Neural cell (in vitro differentiated cells): Measurements from ENCODE around the gene FGF14. TPM values are rescaled to one million over a fixed set of nuclear protein-coding genes. Genes with fewer than 3 reads are reported as not detected.

Source experiments
- H2AFZ ChIP-seq: fragments of 200-600, 300-800 bp; sonication (generic), shearing (Covaris generic); 2 replicates; pipeline ENCODE4 v1.6.0; 2014; ENCODE audit warnings: low read depth, mild to moderate bottlenecking, antibody characterized with exemption, low read length, moderate library complexity
- H3F3A ChIP-seq: fragments of 200-600 bp; shearing (Covaris generic); 2 replicates; pipeline ENCODE4 v1.6.1; 2016; ENCODE audit warnings: mild to moderate bottlenecking, moderate library complexity, mixed read lengths, antibody characterized with exemption, low read length; ENCODE audit not compliant: insufficient read depth, poor library complexity, severe bottlenecking
- H3K27ac ChIP-seq: fragments of 200-600, 300-800 bp; sonication (generic), shearing (Covaris generic); 2 replicates; pipeline ENCODE4 v1.5.1; 2014; ENCODE audit warnings: mild to moderate bottlenecking, low read length, moderate library complexity
- H3K27me3 ChIP-seq: fragments of 300-800, 200-600 bp; sonication (generic), shearing (Covaris generic); 2 replicates; pipeline ENCODE4 v1.6.0; 2014; ENCODE audit warnings: mild to moderate bottlenecking, low read depth, low read length, moderate library complexity; ENCODE audit not compliant: insufficient read depth
- H3K36me3 ChIP-seq: fragments of 300-800, 200-600 bp; sonication (generic), shearing (Covaris generic); 2 replicates; pipeline ENCODE4 v1.5.1; 2014; ENCODE audit warnings: mild to moderate bottlenecking, antibody characterized with exemption, low read length, moderate library complexity; ENCODE audit not compliant: insufficient read depth
- H3K4me2 ChIP-seq: fragments of 300-800, 200-600 bp; sonication (generic), shearing (Covaris generic); 2 replicates; pipeline ENCODE4 v1.6.0; 2014; ENCODE audit warnings: mild to moderate bottlenecking, low read length
- H3K4me3 ChIP-seq: fragments of 300-800, 200-600 bp; sonication (generic), shearing (Covaris generic); 2 replicates; pipeline ENCODE4 v1.5.1; 2014; ENCODE audit warnings: mild to moderate bottlenecking, low read length, moderate library complexity
- H3K79me2 ChIP-seq: fragments of 200-600 bp; shearing (Covaris generic); replicated peaks from 2 replicates; pipeline ENCODE4 v1.6.0; 2014; ENCODE audit warnings: mild to moderate bottlenecking, low read length, moderate library complexity; ENCODE audit not compliant: insufficient read depth
- H3K9ac ChIP-seq: fragments of 300-800, 200-600 bp; sonication (generic), shearing (Covaris generic); 2 replicates; pipeline ENCODE4 v1.6.1; 2016; ENCODE audit warnings: mild to moderate bottlenecking, low read length, mixed read lengths
- H3K9me2 ChIP-seq: fragments of 200-600 bp; shearing (Covaris generic); 2 replicates; pipeline ENCODE4 v1.6.1; 2016; ENCODE audit warnings: mild to moderate bottlenecking, low read length, mixed read lengths; ENCODE audit not compliant: insufficient read depth
- H3K9me3 ChIP-seq: fragments of 200-600, 300-800 bp; sonication (generic), shearing (Covaris generic); 2 replicates; pipeline ENCODE4 v1.6.1; 2016; ENCODE audit warnings: mild to moderate bottlenecking, mixed run types, low read length, moderate library complexity, mixed read lengths
- H4K20me1 ChIP-seq: fragments of 200-600 bp; shearing (Covaris generic); 2 replicates; pipeline ENCODE4 v1.6.1; 2016; ENCODE audit warnings: mild to moderate bottlenecking, mixed run types; ENCODE audit not compliant: insufficient read depth
- EP300 ChIP-seq: fragments of 450-650 bp; conservative IDR thresholded peaks from 2 replicates; pipeline ENCODE4 v1.6.1; 2014; ENCODE audit warnings: antibody characterized with exemption, mild to moderate bottlenecking, moderate library complexity; ENCODE audit not compliant: poor library complexity, severe bottlenecking
- EZH2 ChIP-seq: fragments of 200-600, 300-800 bp; shearing (Covaris generic), sonication (generic); IDR thresholded peaks from 2 replicates; pipeline ENCODE4 v1.6.1; 2014; ENCODE audit warnings: antibody characterized with exemption, low read length, borderline replicate concordance, mild to moderate bottlenecking; ENCODE audit not compliant: insufficient read depth, poor library complexity, severe bottlenecking
- MXI1 ChIP-seq: fragments of 450-650 bp; conservative IDR thresholded peaks from 2 replicates; pipeline ENCODE4 v1.6.1; 2014; ENCODE audit warnings: antibody characterized with exemption, mild to moderate bottlenecking; ENCODE audit not compliant: poor library complexity, severe bottlenecking
- POLR2AphosphoS5 ChIP-seq: IDR thresholded peaks from 2 replicates; pipeline ENCODE4 v1.6.1; 2012
- RAD21 ChIP-seq: fragments of 450-650 bp; conservative IDR thresholded peaks from 2 replicates; pipeline ENCODE4 v1.6.1; 2014; ENCODE audit warnings: antibody characterized with exemption, mild to moderate bottlenecking, moderate library complexity
- SMC3 ChIP-seq: fragments of 450-650 bp; conservative IDR thresholded peaks from 2 replicates; pipeline ENCODE4 v1.6.1; 2014; ENCODE audit warnings: antibody characterized with exemption, mild to moderate bottlenecking, moderate library complexity; ENCODE audit not compliant: poor library complexity
- TAF1 ChIP-seq: IDR thresholded peaks from 2 replicates; pipeline ENCODE4 v1.6.1; 2012; ENCODE audit warnings: low read depth
- polyA plus RNA-seq: library from polyadenylated mRNA; depleted of rRNA; stranded (reverse); fragments of >200 nt; gene quantifications from 2 replicates; pipeline ENCODE4 v1.2.3, GENCODE V29; 2014
- TF ChIP-seq, protein P1 (sequence below): IDR thresholded peaks from 2 replicates; pipeline ENCODE4 v1.6.1; 2012; ENCODE audit warnings: borderline replicate concordance
- TF ChIP-seq, protein P2 (sequence below): fragments of 450-650 bp; IDR thresholded peaks from 2 replicates; pipeline ENCODE4 v1.5.1; 2014; ENCODE audit warnings: antibody characterized with exemption, mild to moderate bottlenecking, moderate library complexity; ENCODE audit not compliant: poor library complexity, severe bottlenecking

FGF14 gene
- polyA plus RNA-seq, 1 donor from 2014 or later, result 36.4 TPM

DNA sequence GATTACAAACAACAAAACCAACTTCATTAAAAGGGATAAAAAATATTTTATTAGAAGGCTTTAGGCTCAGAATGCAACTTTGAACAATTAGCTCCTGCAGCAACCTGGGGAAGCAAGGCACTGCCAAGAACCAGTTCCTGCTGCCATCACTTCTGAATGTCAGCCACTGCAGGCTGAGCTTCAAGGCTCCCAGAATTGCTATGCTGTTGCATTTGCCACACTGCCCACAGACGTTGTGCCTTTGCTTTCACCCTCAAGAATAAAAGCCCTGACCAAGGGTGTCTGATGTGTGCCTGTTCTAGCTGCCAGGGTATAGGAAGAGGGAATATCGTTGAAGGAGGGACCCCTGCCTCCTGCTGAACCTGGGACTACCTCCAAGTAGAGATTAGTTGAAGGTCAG, 711.0 kb downstream of the FGF14 start:
- no peak overlapping the region for H3K4me3 ChIP-seq
- H3F3A ChIP-seq, result no peaks in the 10 kb centered on the region
- TF ChIP-seq SMC3 (no peak), RAD21 (no peak), MXI1 (no peak), EP300 (no peak)
- TF ChIP-seq, protein P1, sequence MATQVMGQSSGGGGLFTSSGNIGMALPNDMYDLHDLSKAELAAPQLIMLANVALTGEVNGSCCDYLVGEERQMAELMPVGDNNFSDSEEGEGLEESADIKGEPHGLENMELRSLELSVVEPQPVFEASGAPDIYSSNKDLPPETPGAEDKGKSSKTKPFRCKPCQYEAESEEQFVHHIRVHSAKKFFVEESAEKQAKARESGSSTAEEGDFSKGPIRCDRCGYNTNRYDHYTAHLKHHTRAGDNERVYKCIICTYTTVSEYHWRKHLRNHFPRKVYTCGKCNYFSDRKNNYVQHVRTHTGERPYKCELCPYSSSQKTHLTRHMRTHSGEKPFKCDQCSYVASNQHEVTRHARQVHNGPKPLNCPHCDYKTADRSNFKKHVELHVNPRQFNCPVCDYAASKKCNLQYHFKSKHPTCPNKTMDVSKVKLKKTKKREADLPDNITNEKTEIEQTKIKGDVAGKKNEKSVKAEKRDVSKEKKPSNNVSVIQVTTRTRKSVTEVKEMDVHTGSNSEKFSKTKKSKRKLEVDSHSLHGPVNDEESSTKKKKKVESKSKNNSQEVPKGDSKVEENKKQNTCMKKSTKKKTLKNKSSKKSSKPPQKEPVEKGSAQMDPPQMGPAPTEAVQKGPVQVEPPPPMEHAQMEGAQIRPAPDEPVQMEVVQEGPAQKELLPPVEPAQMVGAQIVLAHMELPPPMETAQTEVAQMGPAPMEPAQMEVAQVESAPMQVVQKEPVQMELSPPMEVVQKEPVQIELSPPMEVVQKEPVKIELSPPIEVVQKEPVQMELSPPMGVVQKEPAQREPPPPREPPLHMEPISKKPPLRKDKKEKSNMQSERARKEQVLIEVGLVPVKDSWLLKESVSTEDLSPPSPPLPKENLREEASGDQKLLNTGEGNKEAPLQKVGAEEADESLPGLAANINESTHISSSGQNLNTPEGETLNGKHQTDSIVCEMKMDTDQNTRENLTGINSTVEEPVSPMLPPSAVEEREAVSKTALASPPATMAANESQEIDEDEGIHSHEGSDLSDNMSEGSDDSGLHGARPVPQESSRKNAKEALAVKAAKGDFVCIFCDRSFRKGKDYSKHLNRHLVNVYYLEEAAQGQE, result no peak
- no peak overlapping the region for H3K4me2 ChIP-seq
- H3K9ac ChIP-seq, result no peak overlapping the region
- H3K27me3 ChIP-seq, result no peaks in the 10 kb centered on the region
- H2AFZ ChIP-seq, result no peak overlapping the region
- no peaks in the 10 kb centered on the region for H4K20me1 ChIP-seq
- no peaks in the 10 kb centered on the region for H3K36me3 ChIP-seq
- no peaks in the 10 kb centered on the region for H3K9me3 ChIP-seq
- H3K9me2 ChIP-seq, result no peaks in the 10 kb centered on the region
- no peak overlapping the region for H3K27ac ChIP-seq
- H3K79me2 ChIP-seq, result no peaks in the 10 kb centered on the region

DNA sequence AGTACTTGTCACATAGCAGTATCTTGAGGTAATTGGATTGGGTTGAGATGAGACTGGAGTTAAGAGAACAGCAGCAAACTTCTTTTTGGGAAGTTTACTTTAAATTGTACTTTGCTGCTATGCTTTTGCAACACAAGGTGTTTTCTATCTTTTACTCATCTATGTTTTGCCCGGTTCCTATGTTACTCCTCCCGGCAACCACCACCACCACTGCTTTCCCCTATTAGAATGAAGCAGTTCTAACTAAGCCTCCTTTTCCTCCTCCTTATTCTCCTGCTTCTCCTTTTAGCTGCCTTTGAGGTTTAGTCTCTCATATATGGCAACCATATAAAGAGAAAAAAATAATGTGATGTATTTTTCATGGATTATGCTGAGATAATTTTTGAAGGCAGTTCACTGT, 715.8 kb downstream of the FGF14 start:
- Histone ChIP-seq H3K9ac (no peak overlapping the region), H3K4me2 (no peak overlapping the region), H3F3A (no peaks in the 10 kb centered on the region), H3K27ac (no peak overlapping the region), H3K4me3 (no peak overlapping the region), H3K9me2 (no peaks in the 10 kb centered on the region), H3K36me3 (no peaks in the 10 kb centered on the region), H2AFZ (no peak overlapping the region), H4K20me1 (no peaks in the 10 kb centered on the region), H3K27me3 (no peaks in the 10 kb centered on the region), H3K9me3 (no peaks in the 10 kb centered on the region), H3K79me2 (no peaks in the 10 kb centered on the region)
- TF ChIP-seq EZH2 (no peak), POLR2AphosphoS5 (no peak)
- TF ChIP-seq, protein P2, sequence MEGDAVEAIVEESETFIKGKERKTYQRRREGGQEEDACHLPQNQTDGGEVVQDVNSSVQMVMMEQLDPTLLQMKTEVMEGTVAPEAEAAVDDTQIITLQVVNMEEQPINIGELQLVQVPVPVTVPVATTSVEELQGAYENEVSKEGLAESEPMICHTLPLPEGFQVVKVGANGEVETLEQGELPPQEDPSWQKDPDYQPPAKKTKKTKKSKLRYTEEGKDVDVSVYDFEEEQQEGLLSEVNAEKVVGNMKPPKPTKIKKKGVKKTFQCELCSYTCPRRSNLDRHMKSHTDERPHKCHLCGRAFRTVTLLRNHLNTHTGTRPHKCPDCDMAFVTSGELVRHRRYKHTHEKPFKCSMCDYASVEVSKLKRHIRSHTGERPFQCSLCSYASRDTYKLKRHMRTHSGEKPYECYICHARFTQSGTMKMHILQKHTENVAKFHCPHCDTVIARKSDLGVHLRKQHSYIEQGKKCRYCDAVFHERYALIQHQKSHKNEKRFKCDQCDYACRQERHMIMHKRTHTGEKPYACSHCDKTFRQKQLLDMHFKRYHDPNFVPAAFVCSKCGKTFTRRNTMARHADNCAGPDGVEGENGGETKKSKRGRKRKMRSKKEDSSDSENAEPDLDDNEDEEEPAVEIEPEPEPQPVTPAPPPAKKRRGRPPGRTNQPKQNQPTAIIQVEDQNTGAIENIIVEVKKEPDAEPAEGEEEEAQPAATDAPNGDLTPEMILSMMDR, result no peak

DNA sequence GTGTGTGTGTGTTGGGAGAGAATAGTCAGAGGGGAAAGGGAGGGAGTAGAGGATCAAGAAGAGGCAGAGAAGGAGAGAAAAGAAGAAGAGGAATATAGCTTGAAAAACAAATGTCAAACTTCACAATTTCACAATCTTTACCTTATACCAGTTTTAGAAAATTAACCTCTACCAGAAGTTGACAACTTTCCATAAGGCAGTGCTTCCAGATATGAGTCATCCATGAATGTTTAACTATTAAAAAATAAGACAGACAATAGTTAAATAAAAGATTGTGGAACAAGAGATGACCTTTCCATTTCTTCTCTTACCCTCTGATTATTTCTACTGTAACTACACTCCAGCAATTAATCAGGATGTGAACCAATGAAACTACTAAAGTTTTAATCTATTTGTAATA, 720.0 kb downstream of the FGF14 start:
- no peak overlapping the region for H3K4me3 ChIP-seq
- no peaks in the 10 kb centered on the region for H3K9me2 ChIP-seq
- H2AFZ ChIP-seq, result no peak overlapping the region
- H3K9ac ChIP-seq, result no peak overlapping the region
- TF ChIP-seq SMC3 (no peak), POLR2AphosphoS5 (no peak), EZH2 (no peak), MXI1 (no peak), TAF1 (no peak), EP300 (no peak), RAD21 (no peak)
- TF ChIP-seq, protein P1, result no peak
- TF ChIP-seq, protein P2, result no peak
- H3K36me3 ChIP-seq, result no peaks in the 10 kb centered on the region
- H3K79me2 ChIP-seq, result no peaks in the 10 kb centered on the region
- H3F3A ChIP-seq, result no peaks in the 10 kb centered on the region
- no peaks in the 10 kb centered on the region for H3K9me3 ChIP-seq
- no peak overlapping the region for H3K27ac ChIP-seq
- no peaks in the 10 kb centered on the region for H3K27me3 ChIP-seq
- no peak overlapping the region for H3K4me2 ChIP-seq
- no peaks in the 10 kb centered on the region for H4K20me1 ChIP-seq
